MM.1S (cell line): Measurements from ENCODE around the gene CCDC90B.
"Not testable (repeated sequence)": the region's sequence is repeated elsewhere in the genome, so short reads cannot be mapped to it uniquely, and the experiment has no call there.

Source experiments
- EZH2 ChIP-seq: fragments of 300-600 bp; sonication (generic); optimal IDR thresholded peaks from 2 replicates; pipeline ENCODE3; 2017; ENCODE audit warnings: low read depth, mild to moderate bottlenecking, antibody characterized with exemption, low read length, mixed read lengths
- EZH2phosphoT487 ChIP-seq: fragments of 300-600 bp; sonication (generic); IDR thresholded peaks from 2 replicates; pipeline ENCODE4 v1.6.1; 2018; ENCODE audit warnings: antibody characterized with exemption, low read length
- TF ChIP-seq, protein P1 (sequence below): fragments of 300-600 bp; sonication (generic); IDR thresholded peaks from 2 replicates; pipeline ENCODE4 v1.5.1; 2016; ENCODE audit warnings: antibody characterized with exemption, low read length, mixed read lengths

DNA sequence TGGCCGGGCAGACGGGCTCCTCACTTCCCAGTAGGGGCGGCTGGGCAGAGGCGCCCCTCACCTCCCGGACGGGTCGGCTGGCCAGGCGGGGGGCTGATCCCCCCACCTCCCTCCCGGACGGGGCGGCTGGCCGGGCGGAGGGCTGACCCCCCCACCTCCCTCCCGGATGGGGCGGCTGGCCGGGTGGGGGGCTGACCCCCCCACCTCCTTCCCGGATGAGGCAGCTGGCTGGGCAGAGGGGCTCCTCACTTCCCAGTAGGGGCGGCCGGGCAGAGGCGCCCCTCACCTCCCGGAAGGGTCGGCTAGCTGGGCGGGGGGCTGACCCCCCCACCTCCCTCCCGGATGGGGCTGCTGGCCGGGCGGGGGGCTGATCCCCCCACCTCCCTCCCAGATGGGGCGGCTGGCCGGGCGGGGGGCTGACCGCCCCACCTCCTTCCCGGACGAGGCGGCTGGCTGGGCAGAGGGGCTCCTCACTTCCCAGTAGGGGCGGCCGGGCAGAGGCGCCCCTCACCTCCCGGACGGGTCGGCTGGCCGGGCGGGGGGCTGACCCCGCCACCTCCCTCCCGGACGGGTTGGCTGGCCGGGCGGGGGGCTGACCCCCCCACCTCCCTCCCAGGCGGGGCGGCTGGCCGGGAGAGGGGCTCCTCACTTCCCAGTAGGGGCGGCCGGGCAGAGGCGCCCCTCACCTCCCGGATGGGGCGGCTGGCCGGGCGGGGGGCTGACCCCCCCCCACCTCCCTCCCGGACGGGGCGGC, 30.2 kb upstream of the CCDC90B start:
- TF ChIP-seq, protein P1, sequence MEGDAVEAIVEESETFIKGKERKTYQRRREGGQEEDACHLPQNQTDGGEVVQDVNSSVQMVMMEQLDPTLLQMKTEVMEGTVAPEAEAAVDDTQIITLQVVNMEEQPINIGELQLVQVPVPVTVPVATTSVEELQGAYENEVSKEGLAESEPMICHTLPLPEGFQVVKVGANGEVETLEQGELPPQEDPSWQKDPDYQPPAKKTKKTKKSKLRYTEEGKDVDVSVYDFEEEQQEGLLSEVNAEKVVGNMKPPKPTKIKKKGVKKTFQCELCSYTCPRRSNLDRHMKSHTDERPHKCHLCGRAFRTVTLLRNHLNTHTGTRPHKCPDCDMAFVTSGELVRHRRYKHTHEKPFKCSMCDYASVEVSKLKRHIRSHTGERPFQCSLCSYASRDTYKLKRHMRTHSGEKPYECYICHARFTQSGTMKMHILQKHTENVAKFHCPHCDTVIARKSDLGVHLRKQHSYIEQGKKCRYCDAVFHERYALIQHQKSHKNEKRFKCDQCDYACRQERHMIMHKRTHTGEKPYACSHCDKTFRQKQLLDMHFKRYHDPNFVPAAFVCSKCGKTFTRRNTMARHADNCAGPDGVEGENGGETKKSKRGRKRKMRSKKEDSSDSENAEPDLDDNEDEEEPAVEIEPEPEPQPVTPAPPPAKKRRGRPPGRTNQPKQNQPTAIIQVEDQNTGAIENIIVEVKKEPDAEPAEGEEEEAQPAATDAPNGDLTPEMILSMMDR: not testable (repeated sequence)
- not testable (repeated sequence) for TF ChIP-seq EZH2phosphoT487, EZH2
